Astrocyte (in vitro differentiated cells and primary cell): Measurements from ENCODE around the gene NPC1L1. TPM values are rescaled to one million over a fixed set of nuclear protein-coding genes. Genes with fewer than 3 reads are reported as not detected.

Experiments used
- DNase-seq: peaks from one replicate; pipeline ENCODE4 v3.0.0-alpha.2; 2010; ENCODE audit warnings: low read depth
- FAIRE-seq: peaks from 2 replicates; lab custom pipeline; 2011; peaks lifted over from hg19 to GRCh38; lab: Jason Lieb, UNC
- H2AFZ ChIP-seq: 2 replicates; pipeline ENCODE4 v1.6.0; 2012; ENCODE audit warnings: low read depth, low read length, inconsistent platforms
- H3K27ac ChIP-seq: 2 replicates; pipeline ENCODE4 v1.5.1; 2011; ENCODE audit warnings: low read depth, low read length, inconsistent platforms
- H3K27me3 ChIP-seq: 2 replicates; pipeline ENCODE4 v1.6.0; 2011; ENCODE audit warnings: low read length, inconsistent platforms; ENCODE audit not compliant: insufficient read depth
- H3K36me3 ChIP-seq: 2 replicates; pipeline ENCODE4 v1.5.1; 2011; ENCODE audit warnings: low read length, inconsistent platforms; ENCODE audit not compliant: insufficient read depth
- H3K4me1 ChIP-seq: 2 replicates; pipeline ENCODE4 v1.5.1; 2011; ENCODE audit warnings: low read length, inconsistent platforms; ENCODE audit not compliant: insufficient read depth
- H3K4me2 ChIP-seq: 2 replicates; pipeline ENCODE4 v1.6.0; 2012; ENCODE audit warnings: low read length, inconsistent platforms
- H3K4me3 ChIP-seq: 2 replicates; pipeline ENCODE4 v1.5.1; 2011; ENCODE audit warnings: low read depth, mild to moderate bottlenecking, low read length, inconsistent platforms; ENCODE audit not compliant: insufficient read depth
- H3K79me2 ChIP-seq: 2 replicates; pipeline ENCODE4 v1.6.0; 2012; ENCODE audit warnings: mild to moderate bottlenecking, low read length, inconsistent platforms; ENCODE audit not compliant: insufficient read depth
- H3K9ac ChIP-seq: 2 replicates; pipeline ENCODE4 v1.6.0; 2012; ENCODE audit warnings: mild to moderate bottlenecking, low read length, inconsistent platforms
- H3K9me3 ChIP-seq: 2 replicates; pipeline ENCODE4 v1.5.1; 2012; ENCODE audit warnings: low read depth, mild to moderate bottlenecking, low read length, inconsistent platforms; ENCODE audit not compliant: insufficient read depth
- H4K20me1 ChIP-seq: 2 replicates; pipeline ENCODE4 v1.6.0; 2012; ENCODE audit warnings: low read length, inconsistent platforms; ENCODE audit not compliant: insufficient read depth
- H3K27ac Mint-ChIP-seq: one replicate; pipeline ENCODE4 v1.8.0; 2021; ENCODE audit warnings: mild to moderate bottlenecking, mixed read lengths; ENCODE audit not compliant: unreplicated experiment
- H3K27me3 Mint-ChIP-seq: one replicate; pipeline ENCODE4 v1.8.0; 2021; ENCODE audit warnings: low read depth, mixed read lengths; ENCODE audit not compliant: unreplicated experiment
- H3K36me3 Mint-ChIP-seq: one replicate; pipeline ENCODE4 v1.8.0; 2021; ENCODE audit warnings: low read depth, mixed read lengths; ENCODE audit not compliant: unreplicated experiment
- H3K4me1 Mint-ChIP-seq: one replicate; pipeline ENCODE4 v1.8.0; 2021; ENCODE audit warnings: low read depth, mixed read lengths; ENCODE audit not compliant: unreplicated experiment
- H3K4me3 Mint-ChIP-seq: one replicate; pipeline ENCODE4 v1.8.0; 2021; ENCODE audit warnings: mild to moderate bottlenecking, moderate library complexity, mixed read lengths; ENCODE audit not compliant: unreplicated experiment
- H3K9me3 Mint-ChIP-seq: one replicate; pipeline ENCODE4 v1.8.0; 2021; ENCODE audit warnings: mild to moderate bottlenecking, mixed read lengths; ENCODE audit not compliant: unreplicated experiment
- CTCF ChIP-seq: IDR thresholded peaks from 2 replicates; pipeline ENCODE4 v1.5.1; 2011; ENCODE audit warnings: low read depth, mild to moderate bottlenecking, inconsistent platforms, low read length, moderate library complexity; ENCODE audit not compliant: insufficient read depth
- EZH2 ChIP-seq: IDR thresholded peaks from 2 replicates; pipeline ENCODE4 v1.6.1; 2012; ENCODE audit warnings: mild to moderate bottlenecking, low read length, inconsistent platforms; ENCODE audit not compliant: insufficient read depth
- total RNA-seq: library from RNA; stranded (reverse); gene quantifications from 2 replicates; pipeline ENCODE4 v1.2.1, GENCODE V29; 2021

Gene NPC1L1
- total RNA-seq, 1 donor from 2014 or later, result 0.07 TPM

GRCh38 chr7:44477063-44477830 is 63.9 kb downstream of the NPC1L1 start:
- Histone ChIP-seq H3K36me3 (peaks cover 15% of the 10 kb centered on the region), H4K20me1 (peaks cover 62% of the 10 kb centered on the region), H3K9ac (peak overlapping the region; percentile 17), H3K9me3 (no peaks in the 10 kb centered on the region), H2AFZ (no peak overlapping the region), H3K4me3 (no peak overlapping the region), H3K4me2 (no peak overlapping the region), H3K4me1 (peaks cover 11% of the 10 kb centered on the region), H3K79me2 (peaks cover 34% of the 10 kb centered on the region), H3K27ac (no peak overlapping the region), H3K27me3 (no peaks in the 10 kb centered on the region)
- Mint-ChIP-seq H3K4me1 (peaks cover 19% of the 10 kb centered on the region), H3K36me3 (peaks cover 6% of the 10 kb centered on the region), H3K9me3 (no peaks in the 10 kb centered on the region), H3K27ac (no peak overlapping the region), H3K4me3 (no peak overlapping the region), H3K27me3 (no peaks in the 10 kb centered on the region)
- FAIRE-seq, result peak; percentile 82
- peak; percentile 65 for DNase-seq
- TF ChIP-seq CTCF (peak; percentile 100), EZH2 (no peak)

GRCh38 chr7:44476313-44476712 is 64.8 kb downstream of the NPC1L1 start:
- Histone ChIP-seq H4K20me1 (peaks cover 66% of the 10 kb centered on the region), H3K27me3 (no peaks in the 10 kb centered on the region), H3K9ac (peak overlapping the region; percentile 1), H3K27ac (no peak overlapping the region), H3K4me1 (peaks cover 11% of the 10 kb centered on the region), H3K4me2 (no peak overlapping the region), H3K4me3 (no peak overlapping the region), H3K9me3 (no peaks in the 10 kb centered on the region), H2AFZ (no peak overlapping the region), H3K79me2 (peaks cover 42% of the 10 kb centered on the region), H3K36me3 (peaks cover 15% of the 10 kb centered on the region)
- no peak for TF ChIP-seq EZH2
- no peak for TF ChIP-seq CTCF
- no peak for FAIRE-seq
- no peak overlapping the region for H3K27ac Mint-ChIP-seq
- H3K36me3 Mint-ChIP-seq, result peaks cover 8% of the 10 kb centered on the region
- H3K27me3 Mint-ChIP-seq, result no peaks in the 10 kb centered on the region
- no peak for DNase-seq
- H3K9me3 Mint-ChIP-seq, result no peaks in the 10 kb centered on the region
- no peak overlapping the region for H3K4me3 Mint-ChIP-seq
- H3K4me1 Mint-ChIP-seq, result peaks cover 22% of the 10 kb centered on the region

- DNase-seq (peak; percentile 27), FAIRE-seq (peak; percentile 47)
- H3K4me2 ChIP-seq, result peak overlapping the region; percentile 23
- TF ChIP-seq EZH2 (no peak), CTCF (no peak)
- peaks cover 15% of the 10 kb centered on the region for H3K36me3 ChIP-seq
- H3K27ac ChIP-seq, result no peak overlapping the region
- no peak overlapping the region for H2AFZ ChIP-seq
- H3K9ac ChIP-seq, result no peak overlapping the region
- H3K4me3 Mint-ChIP-seq, result no peak overlapping the region
- no peak overlapping the region for H3K4me3 ChIP-seq
- H3K79me2 ChIP-seq, result peaks cover 63% of the 10 kb centered on the region
- peaks cover 83% of the 10 kb centered on the region for H4K20me1 ChIP-seq
- peaks cover 21% of the 10 kb centered on the region for H3K4me1 ChIP-seq
- H3K27me3 ChIP-seq, result no peaks in the 10 kb centered on the region
- H3K36me3 Mint-ChIP-seq, result peaks cover 9% of the 10 kb centered on the region
- H3K9me3 Mint-ChIP-seq, result no peaks in the 10 kb centered on the region
- no peaks in the 10 kb centered on the region for H3K9me3 ChIP-seq
- no peaks in the 10 kb centered on the region for H3K27me3 Mint-ChIP-seq
- peaks cover 44% of the 10 kb centered on the region for H3K4me1 Mint-ChIP-seq
- H3K27ac Mint-ChIP-seq, result peak overlapping the region; percentile 82
Measured at GRCh38 chr7:44473295-44473694, 67.8 kb downstream of the NPC1L1 start.
